Prostate gland (tissue), 2 donors: ENCODE results near the gene UQCR11. TPM values are rescaled to one million over a fixed set of nuclear protein-coding genes. Genes with fewer than 3 reads are reported as not detected.

Experiments
- DNase-seq: peaks from one replicate; pipeline ENCODE4 v3.0.0-alpha.2; 2019; ENCODE audit warnings: low spot score
- H3K27ac ChIP-seq, 2 donors: fragments of 200-600 bp; sonication (generic); 2 replicates each; pipeline ENCODE4 v1.5.1; 2017 to 2019
- H3K27me3 ChIP-seq: fragments of 200-600 bp; sonication (generic); replicated peaks from 2 replicates; pipeline ENCODE4 v1.5.1; 2019; ENCODE audit not compliant: insufficient read depth
- H3K36me3 ChIP-seq, 2 donors: fragments of 200-600 bp; sonication (generic); 1 replicate in 1 of 2; 2 replicates in 1 of 2; pipeline versions ENCODE4 v1.5.1 to v1.8.1; 2017 to 2019
- H3K4me1 ChIP-seq: fragments of 200-600 bp; sonication (generic); replicated peaks from 2 replicates; pipeline ENCODE4 v1.5.1; 2019
- H3K4me3 ChIP-seq, 2 donors: fragments of 200-600 bp; sonication (generic); 2 replicates each; pipeline ENCODE4 v1.5.1; 2017 to 2019
- H3K9me3 ChIP-seq: fragments of 200-600 bp; sonication (generic); 2 replicates; pipeline ENCODE4 v1.5.1; 2017
- CTCF ChIP-seq, 4 experiments: fragments of 200-600 bp in 2 of 4; fragments of 450-650 bp in 2 of 4; sonication (generic) in 2 of 4; IDR thresholded peaks; 1 replicate in 3 of 4; 2 replicates in 1 of 4; pipeline ENCODE4 v1.5.1; 2016 to 2019; ENCODE audit warnings: antibody characterized with exemption in 4 of 4, mild to moderate bottlenecking in 2 of 4, moderate library complexity in 2 of 4
- POLR2A ChIP-seq: fragments of 450-650 bp; IDR thresholded peaks from one replicate; pipeline ENCODE4 v1.6.1; 2016; ENCODE audit warnings: antibody characterized with exemption, mild to moderate bottlenecking
- POLR2AphosphoS5 ChIP-seq: sonication (generic); formaldehyde crosslinking; IDR thresholded peaks from one replicate; pipeline ENCODE4 v1.6.1; 2017; ENCODE audit warnings: antibody characterized with exemption
- WGBS: methylation state at CpG from one replicate; pipeline ENCODE4 v1.1.5; 2018; 5-methylcytosine and 5-hydroxymethylcytosine counted together
- intact Hi-C: fragments of 100-400 bp; cut with DNase I; formaldehyde crosslinking; loops from one replicate; pipeline ENCODE4 v1.14.2; 2022
- total RNA-seq, 2 donors: library from RNA; depleted of rRNA; stranded (reverse); fragments of >200 nt; gene quantifications; one replicate each; pipeline ENCODE4 v1.1.0, GENCODE V29; 2016

UQCR11 gene
- total RNA-seq, 2 donors from 2014 or later = 87.1 to 108 TPM

GRCh38 chr19:1567848-1568227 is 37.4 kb downstream of the UQCR11 start:
- no peak for DNase-seq

GRCh38 chr19:1567116-1567847 is 38.0 kb downstream of the UQCR11 start:
- no peaks in the 10 kb centered on the region for H3K27me3 ChIP-seq
- H3K4me3 ChIP-seq = peak overlapping the region; percentile 61 to 65
- TF ChIP-seq POLR2A (no peak), CTCF (IDR thresholded peaks at IDR 0.05) (no peak), POLR2AphosphoS5 (no peak)
- peak overlapping the region; percentile 88 to 91 for H3K27ac ChIP-seq
- no peaks in the 10 kb centered on the region for H3K9me3 ChIP-seq
- H3K36me3 ChIP-seq = no peaks in the 10 kb centered on the region
- no peak for DNase-seq
- peaks cover 11% of the 10 kb centered on the region for H3K4me1 ChIP-seq
- intact Hi-C loops = no loop called here
- under 1% methylated on average over 44 of the region's 108 CpGs for WGBS

More at GRCh38 chr19:1567848-1568227, 37.4 kb downstream of the UQCR11 start:
- peaks cover 11% of the 10 kb centered on the region for H3K4me1 ChIP-seq
- intact Hi-C loops = no loop called here
- 0% methylated on average over 10 of the region's 73 CpGs for WGBS
- no peak overlapping the region for H3K27ac ChIP-seq
- H3K9me3 ChIP-seq = no peaks in the 10 kb centered on the region
- peak overlapping the region; percentile 61 to 65 for H3K4me3 ChIP-seq
- H3K27me3 ChIP-seq = no peaks in the 10 kb centered on the region
- TF ChIP-seq POLR2AphosphoS5 (no peak), POLR2A (no peak), CTCF (IDR thresholded peaks at IDR 0.05) (no peak)
- H3K36me3 ChIP-seq = no peaks in the 10 kb centered on the region

DNA sequence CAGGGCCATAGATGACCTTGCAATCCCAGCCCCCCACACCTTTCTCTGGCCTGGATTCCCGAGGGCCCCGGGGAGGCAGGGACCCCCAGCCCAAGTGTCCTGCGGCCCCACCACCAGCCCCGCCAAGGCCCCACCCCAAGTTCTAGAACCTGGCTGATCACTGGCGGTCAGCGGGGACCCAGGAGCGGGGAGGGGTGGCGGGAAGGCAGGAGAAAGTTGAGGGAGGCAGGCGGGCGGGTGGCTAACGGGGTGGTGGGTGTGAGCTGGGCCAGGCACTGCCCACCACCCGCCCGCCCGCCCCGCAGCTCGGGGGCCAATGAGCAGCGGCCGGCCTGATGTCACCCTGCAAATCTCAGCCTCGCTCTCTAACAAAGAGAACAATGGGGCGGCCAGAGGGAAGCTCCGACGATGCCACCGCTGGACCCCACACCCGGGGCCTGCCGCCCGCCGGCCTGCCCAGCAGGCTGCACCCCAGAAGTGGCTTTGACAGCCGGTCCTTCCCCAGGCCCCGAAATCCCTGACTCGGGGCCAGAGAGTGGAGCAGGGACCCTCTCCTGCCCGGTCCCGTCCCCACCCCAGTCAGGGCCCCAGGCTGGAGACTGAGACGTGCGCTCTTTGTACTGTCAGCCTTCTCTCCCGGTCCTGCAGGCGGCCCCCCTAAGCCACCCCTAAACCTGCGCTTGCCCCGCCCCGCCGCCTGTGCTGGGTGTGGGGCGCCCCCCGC is 38.7 kb downstream of the UQCR11 start:
- peak; percentile 80 for DNase-seq
- peak in 1 of 4 experiments; percentile 8 for TF ChIP-seq CTCF (IDR thresholded peaks at IDR 0.05)
- peak; percentile 79 for TF ChIP-seq POLR2AphosphoS5
- peak; percentile 85 for TF ChIP-seq POLR2A
- 3% methylated on average over 39 of the region's 42 CpGs for WGBS

DNA sequence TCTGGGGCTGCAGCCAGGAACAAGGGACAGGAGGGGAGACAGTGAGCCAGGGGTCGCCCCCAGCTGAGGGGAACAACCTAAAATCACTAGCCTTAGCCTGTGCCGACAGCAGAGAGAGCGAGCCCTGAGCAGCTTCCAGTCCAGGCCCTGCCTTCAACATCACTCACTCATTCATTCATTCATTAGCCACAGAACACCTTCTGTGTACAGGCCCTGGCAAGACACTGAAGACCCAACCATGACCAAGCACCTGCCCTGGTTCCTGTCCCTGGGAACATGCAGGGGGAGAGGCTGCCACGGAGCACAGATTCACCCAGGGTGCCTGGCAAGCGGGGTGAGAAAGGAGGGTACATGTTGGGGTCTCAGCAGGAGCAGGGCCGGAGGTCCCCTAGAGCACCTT is 42.0 kb downstream of the UQCR11 start:
- no peak for DNase-seq
- no peaks in the 10 kb centered on the region for H3K27me3 ChIP-seq
- TF ChIP-seq POLR2AphosphoS5 (no peak), POLR2A (no peak), CTCF (IDR thresholded peaks at IDR 0.05) (no peak)
- intact Hi-C loops = no loop called here
- H3K36me3 ChIP-seq = no peaks in the 10 kb centered on the region
- peaks cover 7% of the 10 kb centered on the region for H3K4me1 ChIP-seq
- H3K27ac ChIP-seq = no peak overlapping the region
- no peak overlapping the region for H3K4me3 ChIP-seq
- no peaks in the 10 kb centered on the region for H3K9me3 ChIP-seq
- WGBS = 89% methylated on average over 6 of the region's 6 CpGs

More for the DNA sequence above, 38.7 kb downstream of the UQCR11 start:
- Histone ChIP-seq H3K27me3 (no peaks in the 10 kb centered on the region), H3K36me3 (no peaks in the 10 kb centered on the region), H3K4me1 (peaks cover 11% of the 10 kb centered on the region), H3K4me3 (peak overlapping the region; percentile 61 to 65), H3K27ac (peak overlapping the region; percentile 88 to 91), H3K9me3 (no peaks in the 10 kb centered on the region)
- intact Hi-C loops = no loop called here
